ENCODE data around the gene NKX6-1. TPM values are rescaled to one million over a fixed set of nuclear protein-coding genes. Genes with fewer than 3 reads are reported as not detected.
A peak's percentile ranks its signal among the peaks of the same experiment; 100 is the strongest.

The NKX6-1 gene
- total RNA-seq: 0.47 TPM in 1 of 2 replicates, not detected in the other

- no peak for DNase-seq (ENCODE audit: extremely low read depth, low read depth, low spot score)
Measured at GRCh38 chr4:84498935-84499623, at the start of gene NKX6-1. Gene NKX6-1, minus strand, starts transcription at chr4:84499292. Its CDS starts 1,064 bp downstream, at chr4:84498228.

GRCh38 chr4:84547211-84547610 is 48.1 kb upstream of the NKX6-1 start:
- no peak for DNase-seq (ENCODE audit: extremely low read depth, low read depth, low spot score)

DNA sequence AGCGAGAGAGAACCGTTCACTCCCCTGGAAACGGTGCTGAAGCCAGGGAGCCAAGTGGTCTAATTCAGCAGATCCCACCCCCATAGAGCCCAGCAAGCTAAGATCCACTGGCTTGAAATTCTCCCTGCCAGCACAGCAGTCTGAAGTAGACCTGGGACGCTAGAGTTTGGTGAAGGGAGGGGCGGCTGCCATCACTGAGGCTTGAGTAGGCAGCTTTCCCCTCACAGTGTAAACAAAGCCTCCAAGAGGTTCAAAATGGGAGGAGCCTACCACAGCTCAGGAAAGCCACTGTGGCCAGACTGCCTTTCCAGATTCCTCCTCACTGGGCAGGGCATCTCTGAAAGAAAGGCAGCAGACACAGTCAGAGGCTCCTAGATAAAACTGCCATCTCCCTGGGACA is 46.0 kb upstream of the NKX6-1 start:
- DNase-seq (ENCODE audit: extremely low read depth, low read depth, low spot score): no peak

GRCh38 chr4:84535901-84536300 is 36.8 kb upstream of the NKX6-1 start:
- no peak for DNase-seq (ENCODE audit: extremely low read depth, low read depth, low spot score)

GRCh38 chr4:84531689-84532088 is 32.6 kb upstream of the NKX6-1 start:
- no peak for DNase-seq (ENCODE audit: extremely low read depth, low read depth, low spot score)

- no peak for DNase-seq (ENCODE audit: extremely low read depth, low read depth, low spot score)
Measured at GRCh38 chr4:84530871-84531270, 31.8 kb upstream of the NKX6-1 start.

DNA sequence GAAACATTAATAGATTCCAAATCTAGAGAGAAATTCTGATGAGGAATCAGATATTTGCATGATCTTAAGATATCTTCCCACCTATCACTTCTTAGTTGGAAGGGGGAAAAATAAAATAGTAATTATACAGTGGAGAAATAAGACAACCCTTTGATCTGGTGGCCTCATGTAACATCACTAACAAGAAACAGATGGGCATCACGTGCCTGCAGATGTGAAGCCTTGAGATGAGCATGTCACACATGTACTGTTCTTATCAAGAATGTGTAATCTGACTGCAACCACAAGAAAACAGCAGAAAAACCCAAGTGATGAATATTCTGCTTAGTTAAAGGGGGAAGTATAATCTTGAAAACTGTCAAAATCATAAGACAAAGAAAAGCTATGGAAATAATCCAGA is 31.4 kb upstream of the NKX6-1 start:
- DNase-seq (ENCODE audit: extremely low read depth, low read depth, low spot score): no peak

GRCh38 chr4:84529169-84529751 is 30.2 kb upstream of the NKX6-1 start:
- DNase-seq (ENCODE audit: extremely low read depth, low read depth, low spot score): no peak

DNA sequence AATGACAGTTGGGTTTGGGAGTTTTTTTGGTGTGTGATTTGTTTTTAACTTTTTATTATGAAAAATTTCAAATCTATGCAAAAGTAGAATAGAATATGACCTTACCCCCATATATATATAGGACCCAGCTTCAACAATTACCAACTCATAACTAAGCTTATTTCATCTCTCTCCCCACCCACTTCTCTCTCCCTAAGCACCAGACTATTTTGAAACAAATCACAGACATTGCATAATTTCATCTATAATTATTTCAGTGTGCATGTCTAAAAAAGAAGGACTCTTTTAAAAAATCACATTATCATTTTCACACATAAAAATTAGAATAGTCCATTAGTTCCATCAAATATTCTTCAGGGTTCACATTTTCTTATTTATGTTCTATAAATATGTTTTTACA is 28.3 kb upstream of the NKX6-1 start:
- no peak for DNase-seq (ENCODE audit: extremely low read depth, low read depth, low spot score)

DNA sequence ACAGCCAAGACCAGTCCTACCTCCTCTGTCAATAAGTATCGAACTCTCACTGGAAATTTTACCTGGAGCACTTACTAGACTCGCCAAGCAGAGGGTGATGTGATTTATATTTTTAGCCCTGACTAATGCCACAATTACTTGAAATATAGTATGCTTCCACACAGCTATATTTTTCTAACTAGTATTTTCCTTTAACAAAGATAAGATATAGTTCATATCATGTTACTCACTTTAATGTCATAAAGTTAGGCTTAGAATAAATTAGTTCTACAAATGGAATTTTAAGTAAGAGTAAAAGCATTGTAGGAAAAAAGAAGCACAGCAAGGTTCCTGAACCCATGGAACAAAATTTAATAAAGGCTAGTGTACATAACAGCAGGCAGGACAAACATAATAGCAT is 16.0 kb upstream of the NKX6-1 start:
- DNase-seq (ENCODE audit: extremely low read depth, low read depth, low spot score): no peak

- DNase-seq (ENCODE audit: extremely low read depth, low read depth, low spot score): no peak
Measured at GRCh38 chr4:84512277-84512676, 13.2 kb upstream of the NKX6-1 start.

- no peak for DNase-seq (ENCODE audit: extremely low read depth, low read depth, low spot score)
Measured at GRCh38 chr4:84511703-84512102, 12.6 kb upstream of the NKX6-1 start.

- no peak for DNase-seq (ENCODE audit: extremely low read depth, low read depth, low spot score)
Measured at GRCh38 chr4:84507941-84508340, 8.8 kb upstream of the NKX6-1 start.

DNA sequence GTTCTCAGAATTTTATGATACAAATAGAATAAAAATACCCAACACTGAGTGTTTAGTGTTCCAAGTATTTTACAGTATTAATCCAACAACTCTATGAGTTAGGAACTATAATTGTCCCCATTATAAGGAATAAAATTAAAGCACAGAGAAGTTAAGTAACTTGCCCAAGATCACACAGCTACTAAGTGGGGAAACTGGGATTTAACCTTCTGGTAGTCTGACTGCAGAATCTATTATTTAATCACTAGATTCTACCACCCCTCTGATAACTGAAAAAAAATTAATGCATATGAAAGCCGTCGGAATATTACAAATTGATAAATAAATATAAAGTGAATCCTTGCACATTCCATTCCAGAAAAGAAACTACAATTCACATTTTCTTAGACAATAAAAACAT is 5.7 kb upstream of the NKX6-1 start:
- DNase-seq (ENCODE audit: extremely low read depth, low read depth, low spot score): no peak

- peak; percentile 45 for DNase-seq (ENCODE audit: extremely low read depth, low read depth, low spot score)
Measured at GRCh38 chr4:84503495-84504437, 4.7 kb upstream of the NKX6-1 start.

- DNase-seq (ENCODE audit: extremely low read depth, low read depth, low spot score): no peak
Measured at GRCh38 chr4:84502955-84503373, 3.9 kb upstream of the NKX6-1 start.

DNA sequence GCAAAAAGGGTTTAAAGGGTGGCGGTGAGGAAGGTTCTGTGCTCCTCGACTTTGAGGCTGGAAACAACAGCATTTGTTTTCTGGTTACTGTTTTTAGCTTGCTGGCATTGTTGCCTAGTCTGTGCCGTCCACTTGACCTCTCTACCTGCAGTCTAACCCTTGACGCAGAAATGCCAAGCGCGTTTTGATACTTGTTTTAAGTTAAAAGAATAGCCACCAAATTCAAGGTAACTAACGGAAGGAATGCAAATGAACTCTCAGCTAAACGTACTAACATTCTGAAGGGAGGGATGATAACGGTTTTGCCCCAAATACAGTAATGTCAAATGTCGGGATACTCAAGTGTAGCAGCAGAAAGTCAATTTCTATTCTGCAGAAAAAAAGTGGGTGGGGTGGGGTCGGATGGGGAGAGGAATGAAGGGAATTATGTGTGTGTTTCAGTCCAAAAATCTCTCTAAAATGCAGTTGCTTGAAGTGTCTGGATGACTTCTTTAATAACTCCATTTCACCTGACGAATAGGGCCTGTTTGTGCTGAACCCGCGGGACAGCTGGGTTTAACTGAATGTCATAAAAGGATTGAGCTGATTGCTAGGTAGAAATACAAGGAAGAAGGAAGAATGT is 3.4 kb upstream of the NKX6-1 start:
- no peak for DNase-seq (ENCODE audit: extremely low read depth, low read depth, low spot score)

- DNase-seq (ENCODE audit: extremely low read depth, low read depth, low spot score): no peak
Measured at GRCh38 chr4:84501721-84502267, 2.7 kb upstream of the NKX6-1 start.

- no peak for DNase-seq (ENCODE audit: extremely low read depth, low read depth, low spot score)
Measured at GRCh38 chr4:84501202-84501503, 2.1 kb upstream of the NKX6-1 start.

DNA sequence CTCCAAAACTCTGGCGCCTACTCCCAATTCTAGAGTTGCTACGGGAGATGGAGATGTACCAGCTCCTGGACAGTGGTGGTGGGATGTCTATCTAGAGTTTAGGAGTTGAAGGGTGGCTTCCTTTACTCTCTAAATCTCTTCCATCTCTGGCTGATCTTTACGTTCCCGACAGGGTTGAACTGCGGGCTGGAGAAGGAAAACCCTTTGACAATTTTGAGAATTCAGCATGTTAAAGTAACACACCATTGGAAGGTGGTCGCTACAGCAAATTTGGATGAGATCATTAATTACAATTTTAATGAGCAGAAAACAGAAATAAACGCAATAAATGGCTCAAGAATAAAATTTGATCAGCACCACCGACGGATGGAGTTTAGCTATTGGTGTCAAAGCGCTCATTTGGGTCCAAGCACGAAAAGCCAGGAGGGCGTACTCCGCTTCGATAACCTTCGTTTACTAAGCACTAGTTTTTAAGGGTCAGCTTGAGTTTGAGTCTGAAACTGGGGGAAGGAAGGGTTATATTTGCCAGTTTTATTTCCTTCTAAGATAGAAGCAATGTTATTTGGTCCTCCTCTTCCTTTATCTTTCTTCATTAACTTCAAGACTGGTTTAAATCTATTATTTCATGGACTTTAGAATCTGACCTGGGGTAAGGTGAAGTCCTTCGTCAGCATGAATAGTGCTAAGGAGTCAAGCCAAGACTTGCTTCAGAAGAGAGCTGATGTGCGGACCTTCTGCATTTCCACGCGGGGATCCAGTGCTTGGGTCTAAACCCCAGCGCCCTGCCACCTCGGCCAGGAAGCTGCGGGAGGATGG is 1.5 kb upstream of the NKX6-1 start:
- DNase-seq (ENCODE audit: extremely low read depth, low read depth, low spot score): no peak
